Osteoblast (primary cell): Measurements from ENCODE around the gene SFTPA2. TPM values are rescaled to one million over a fixed set of nuclear protein-coding genes. Genes with fewer than 3 reads are reported as not detected.
A peak's percentile ranks its signal among the peaks of the same experiment; 100 is the strongest.

Experiments
- DNase-seq: peaks from one replicate; pipeline ENCODE4 v3.0.0; 2011; ENCODE audit warnings: low spot score, mixed read lengths; ENCODE audit not compliant: insufficient read length; ENCODE audit errors: missing footprints
- H2AFZ ChIP-seq: 2 replicates; pipeline ENCODE4 v1.6.0; 2011; ENCODE audit warnings: mild to moderate bottlenecking, low read length
- H3K27ac ChIP-seq: 2 replicates; pipeline ENCODE4 v1.5.1; 2011; ENCODE audit warnings: mild to moderate bottlenecking, low read depth, low read length, moderate library complexity
- H3K27me3 ChIP-seq: 2 replicates; pipeline ENCODE4 v1.6.0; 2012; ENCODE audit warnings: mild to moderate bottlenecking, control low read depth, inconsistent platforms, low read length, moderate library complexity; ENCODE audit not compliant: insufficient read depth
- H3K36me3 ChIP-seq: 2 replicates; pipeline ENCODE4 v1.5.1; 2011; ENCODE audit warnings: mild to moderate bottlenecking, low read length, control low read depth, moderate library complexity; ENCODE audit not compliant: insufficient read depth
- H3K4me1 ChIP-seq: 2 replicates; pipeline ENCODE4 v1.5.1; 2011; ENCODE audit warnings: mild to moderate bottlenecking, low read length, control low read depth, moderate library complexity; ENCODE audit not compliant: insufficient read depth
- H3K4me2 ChIP-seq: 2 replicates; pipeline ENCODE4 v1.6.0; 2011; ENCODE audit warnings: mild to moderate bottlenecking, low read length; ENCODE audit not compliant: insufficient read depth
- H3K4me3 ChIP-seq: fragments of 200-600 bp; sonication (generic); 3 replicates; pipeline ENCODE4 v1.5.1; 2012; ENCODE audit warnings: mild to moderate bottlenecking, low read length, inconsistent platforms; ENCODE audit not compliant: insufficient read depth
- H3K79me2 ChIP-seq: 2 replicates; pipeline ENCODE4 v1.6.0; 2012; ENCODE audit warnings: mild to moderate bottlenecking, low read length, control low read depth, inconsistent platforms; ENCODE audit not compliant: insufficient read depth
- H3K9me3 ChIP-seq: 2 replicates; pipeline ENCODE4 v1.5.1; 2011; ENCODE audit warnings: low read depth, low read length, control low read depth
- H4K20me1 ChIP-seq: 2 replicates; pipeline ENCODE4 v1.6.0; 2012; ENCODE audit warnings: mild to moderate bottlenecking, low read length, control low read depth; ENCODE audit not compliant: insufficient read depth
- CTCF ChIP-seq: IDR thresholded peaks from 2 replicates; pipeline ENCODE4 v1.5.1; 2011; ENCODE audit warnings: mild to moderate bottlenecking, low read depth, low read length, moderate library complexity; ENCODE audit errors: extremely low read depth
- total RNA-seq: library from RNA; depleted of rRNA; stranded (reverse); fragments of >200 nt; gene quantifications from 2 replicates; pipeline ENCODE4 v1.2.3, GENCODE V29; 2012

SFTPA2 gene
- total RNA-seq = not detected in 2 replicates

- H3K9me3 ChIP-seq = no peaks in the 10 kb centered on the region
- H3K4me3 ChIP-seq = no peak within 1 kb of the TSS
- no peaks in the 10 kb centered on the region for H3K79me2 ChIP-seq
- DNase-seq = no peak
- no peak for TF ChIP-seq CTCF
- H3K4me1 ChIP-seq = no peaks in the 10 kb centered on the region
- H3K27me3 ChIP-seq = peaks cover 24% of the 10 kb centered on the region
- no peak within 1 kb of the TSS for H3K4me2 ChIP-seq
- H3K27ac ChIP-seq = no peak within 1 kb of the TSS
- H3K36me3 ChIP-seq = no peaks in the 10 kb centered on the region
- no peak within 1 kb of the TSS for H2AFZ ChIP-seq
- no peaks in the 10 kb centered on the region for H4K20me1 ChIP-seq
Measured at GRCh38 chr10:79560160-79560709, at the start of gene SFTPA2. Gene SFTPA2, minus strand, starts transcription at chr10:79560407. Its CDS starts 924 bp downstream, at chr10:79559483.

- no peaks in the 10 kb centered on the region for H3K4me1 ChIP-seq
- no peaks in the 10 kb centered on the region for H3K36me3 ChIP-seq
- no peak overlapping the region for H3K27ac ChIP-seq
- TF ChIP-seq CTCF = peak; percentile 61
- H3K4me2 ChIP-seq = no peak overlapping the region
- DNase-seq = no peak
- H2AFZ ChIP-seq = no peak overlapping the region
- H3K4me3 ChIP-seq = no peak overlapping the region
- H3K9me3 ChIP-seq = no peaks in the 10 kb centered on the region
- no peaks in the 10 kb centered on the region for H3K79me2 ChIP-seq
- H4K20me1 ChIP-seq = no peaks in the 10 kb centered on the region
- peaks cover 22% of the 10 kb centered on the region for H3K27me3 ChIP-seq
Measured at GRCh38 chr10:79608505-79609375, 48.5 kb upstream of the SFTPA2 start.

- no peaks in the 10 kb centered on the region for H3K79me2 ChIP-seq
- no peaks in the 10 kb centered on the region for H4K20me1 ChIP-seq
- no peak overlapping the region for H3K4me2 ChIP-seq
- no peak for TF ChIP-seq CTCF
- H3K36me3 ChIP-seq = no peaks in the 10 kb centered on the region
- H3K27me3 ChIP-seq = peaks cover 31% of the 10 kb centered on the region
- no peaks in the 10 kb centered on the region for H3K9me3 ChIP-seq
- no peak for DNase-seq
- no peak overlapping the region for H3K4me3 ChIP-seq
- no peaks in the 10 kb centered on the region for H3K4me1 ChIP-seq
- H2AFZ ChIP-seq = no peak overlapping the region
- H3K27ac ChIP-seq = no peak overlapping the region
Measured at GRCh38 chr10:79605308-79605707, 45.1 kb upstream of the SFTPA2 start.

GRCh38 chr10:79604294-79604693, 44.1 kb upstream of the SFTPA2 start:
- H3K4me1 ChIP-seq = no peaks in the 10 kb centered on the region
- H3K79me2 ChIP-seq = no peaks in the 10 kb centered on the region
- no peak overlapping the region for H3K4me3 ChIP-seq
- no peaks in the 10 kb centered on the region for H3K9me3 ChIP-seq
- H2AFZ ChIP-seq = no peak overlapping the region
- no peak for DNase-seq
- no peak overlapping the region for H3K27ac ChIP-seq
- no peak for TF ChIP-seq CTCF
- no peak overlapping the region for H3K4me2 ChIP-seq
- no peaks in the 10 kb centered on the region for H4K20me1 ChIP-seq
- peaks cover 35% of the 10 kb centered on the region for H3K27me3 ChIP-seq
- no peaks in the 10 kb centered on the region for H3K36me3 ChIP-seq
